ENCODE data around the gene WDR5B.

The WDR5B gene

DNA sequence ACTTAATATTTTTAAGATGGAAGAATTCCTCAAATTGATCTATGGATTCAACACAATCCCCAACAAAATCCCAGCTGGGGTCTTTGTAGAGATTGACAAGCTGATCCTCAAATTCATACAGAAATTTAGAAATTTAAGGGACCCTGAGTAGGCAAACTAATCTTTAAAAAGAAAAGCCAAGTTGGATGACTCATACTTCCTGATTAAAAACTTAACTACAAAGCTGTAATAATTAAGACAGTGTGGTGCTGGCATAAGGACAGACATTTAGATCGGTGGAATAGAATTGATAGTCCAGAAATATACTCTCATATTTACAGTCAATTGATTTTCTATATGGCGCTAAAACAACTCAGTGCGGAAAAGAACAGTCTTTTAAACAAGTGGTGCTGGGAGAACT is 20.3 kb downstream of the WDR5B start:
- no peak for TF ChIP-seq ZFX (IDR thresholded peaks at IDR 0.05)
- TF ChIP-seq, protein P1, sequence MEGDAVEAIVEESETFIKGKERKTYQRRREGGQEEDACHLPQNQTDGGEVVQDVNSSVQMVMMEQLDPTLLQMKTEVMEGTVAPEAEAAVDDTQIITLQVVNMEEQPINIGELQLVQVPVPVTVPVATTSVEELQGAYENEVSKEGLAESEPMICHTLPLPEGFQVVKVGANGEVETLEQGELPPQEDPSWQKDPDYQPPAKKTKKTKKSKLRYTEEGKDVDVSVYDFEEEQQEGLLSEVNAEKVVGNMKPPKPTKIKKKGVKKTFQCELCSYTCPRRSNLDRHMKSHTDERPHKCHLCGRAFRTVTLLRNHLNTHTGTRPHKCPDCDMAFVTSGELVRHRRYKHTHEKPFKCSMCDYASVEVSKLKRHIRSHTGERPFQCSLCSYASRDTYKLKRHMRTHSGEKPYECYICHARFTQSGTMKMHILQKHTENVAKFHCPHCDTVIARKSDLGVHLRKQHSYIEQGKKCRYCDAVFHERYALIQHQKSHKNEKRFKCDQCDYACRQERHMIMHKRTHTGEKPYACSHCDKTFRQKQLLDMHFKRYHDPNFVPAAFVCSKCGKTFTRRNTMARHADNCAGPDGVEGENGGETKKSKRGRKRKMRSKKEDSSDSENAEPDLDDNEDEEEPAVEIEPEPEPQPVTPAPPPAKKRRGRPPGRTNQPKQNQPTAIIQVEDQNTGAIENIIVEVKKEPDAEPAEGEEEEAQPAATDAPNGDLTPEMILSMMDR (conservative IDR thresholded peaks at IDR 0.05), result no peak
- no peak overlapping the region for H3K27ac ChIP-seq

DNA sequence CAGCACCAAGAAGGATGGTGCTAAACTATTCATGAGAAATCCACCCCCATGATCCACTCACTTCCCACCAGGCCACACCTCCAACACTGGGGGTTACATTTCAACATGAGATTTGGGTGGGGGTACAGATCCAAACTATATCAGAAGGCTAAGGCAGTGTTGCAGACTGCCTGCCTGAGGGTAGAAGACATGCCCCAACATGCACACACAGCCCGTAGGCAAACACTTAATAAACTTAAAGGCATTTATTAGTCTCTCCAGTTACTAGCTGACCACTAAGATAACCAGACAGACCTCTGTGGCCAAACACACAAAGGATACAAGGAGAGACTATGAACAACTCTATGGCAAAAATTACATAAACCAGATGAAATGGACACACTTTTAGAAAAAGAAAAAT is 21.7 kb downstream of the WDR5B start:
- no peak overlapping the region; the same call in 1 of the 2 replicates for H3K27ac ChIP-seq

DNA sequence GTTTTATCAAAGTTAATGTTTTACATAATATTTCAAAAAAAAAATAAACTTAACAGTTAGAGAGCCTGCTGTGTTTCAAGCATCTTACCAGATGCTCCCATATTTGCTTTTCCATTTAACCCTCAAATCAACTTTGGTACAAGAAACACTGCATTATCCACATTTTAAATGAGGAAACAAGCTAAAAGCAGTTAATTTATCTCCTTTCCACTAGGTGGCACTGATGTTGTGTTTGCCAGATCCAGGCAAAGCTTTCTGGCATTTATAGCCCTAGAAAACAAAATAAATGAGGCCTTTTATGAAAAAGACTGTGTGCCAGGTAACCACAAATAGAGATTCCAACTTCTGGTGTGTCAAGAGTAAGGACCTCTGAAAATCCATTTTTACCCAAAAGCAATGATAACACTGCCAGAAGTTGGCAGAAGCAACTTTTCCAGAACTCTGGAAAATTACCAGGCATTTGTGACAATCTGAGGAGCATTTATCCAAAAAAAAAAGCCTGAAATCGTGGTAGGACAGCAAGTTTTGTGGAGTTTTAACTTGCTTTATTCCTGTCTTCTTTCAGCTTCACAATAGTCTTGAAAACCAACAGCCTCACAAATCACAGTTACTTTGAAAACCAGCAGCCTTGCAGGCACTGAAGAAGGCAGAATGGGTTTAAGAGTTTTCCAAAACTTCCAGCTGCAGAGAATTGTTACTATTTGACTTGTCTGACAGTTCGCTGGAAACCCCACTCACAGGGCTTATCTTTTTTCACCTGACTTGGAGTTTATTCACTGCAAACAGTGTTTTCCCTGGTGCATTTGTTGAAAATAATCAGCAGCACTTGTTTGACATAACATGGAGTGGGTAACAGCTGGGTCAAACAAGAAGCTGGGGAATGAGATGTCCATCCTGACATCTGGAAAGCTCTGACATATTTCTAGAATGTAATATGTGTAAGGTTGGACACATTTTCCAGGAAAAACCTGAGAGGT is 22.7 kb downstream of the WDR5B start:
- H3K27ac ChIP-seq, result no peak overlapping the region
- TF ChIP-seq, protein P1 (conservative IDR thresholded peaks at IDR 0.05), result peak; percentile 93
- TF ChIP-seq ZFX (IDR thresholded peaks at IDR 0.05), result no peak

More for the DNA sequence above, 21.7 kb downstream of the WDR5B start:
- TF ChIP-seq ZFX (IDR thresholded peaks at IDR 0.05), result no peak
- TF ChIP-seq, protein P1 (conservative IDR thresholded peaks at IDR 0.05), result no peak

DNA sequence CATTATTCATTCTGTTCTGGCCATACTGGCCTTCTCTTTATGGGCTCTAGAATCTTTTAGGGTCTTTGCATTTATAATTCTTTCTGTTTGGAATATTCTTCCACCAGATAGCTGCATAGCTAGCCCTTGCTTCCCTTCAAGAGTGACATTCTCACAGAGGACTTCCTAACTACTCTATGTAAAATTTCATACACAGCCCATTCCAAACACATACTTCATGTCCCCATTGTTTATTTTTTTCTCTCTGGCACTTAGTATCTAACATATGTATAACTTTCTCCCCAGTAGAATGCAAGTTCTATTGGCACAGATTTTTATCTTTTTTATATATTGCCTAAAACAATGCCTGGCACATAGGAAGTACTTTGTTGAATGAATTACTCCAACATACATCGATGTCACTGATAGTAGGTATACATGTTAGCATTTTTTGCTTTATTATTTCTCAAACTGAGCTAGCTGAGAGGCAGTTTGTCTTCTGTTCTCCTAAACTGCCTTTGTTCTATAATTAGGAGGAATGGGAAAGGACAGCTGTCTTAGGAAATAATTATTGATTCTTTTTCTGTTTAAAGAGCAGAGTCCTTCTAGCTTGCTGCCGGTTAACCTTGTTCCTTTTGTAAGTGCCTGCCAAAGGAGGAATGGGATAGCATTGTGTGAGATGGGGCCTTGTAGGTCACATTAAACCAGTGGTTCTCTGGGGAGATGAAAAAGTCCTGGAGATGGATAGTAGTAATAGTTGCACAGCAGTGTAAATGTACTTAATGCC is 24.0 kb downstream of the WDR5B start:
- no peak overlapping the region for H3K27ac ChIP-seq
- no peak for TF ChIP-seq ZFX (IDR thresholded peaks at IDR 0.05)
- TF ChIP-seq, protein P1 (conservative IDR thresholded peaks at IDR 0.05), result no peak

DNA sequence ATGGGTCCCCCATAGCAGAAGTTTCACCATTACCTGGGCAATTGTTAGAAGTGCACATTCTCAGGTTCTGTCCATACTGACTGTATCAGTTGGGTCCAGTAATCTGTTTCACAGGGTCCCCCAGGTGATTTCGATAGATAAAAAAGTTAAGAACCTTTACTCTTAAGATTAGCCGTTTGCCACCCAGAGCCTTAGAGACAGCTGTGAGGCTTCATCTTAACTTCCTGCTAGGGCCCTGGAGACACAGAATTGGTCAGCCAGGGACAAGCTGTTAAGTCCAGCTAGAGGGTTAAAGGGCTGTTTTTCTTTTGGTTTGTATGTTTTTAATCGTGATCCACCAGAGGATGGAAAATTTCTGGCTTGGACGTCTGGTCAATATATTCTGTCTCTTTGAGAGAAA is 25.2 kb downstream of the WDR5B start:
- no peak overlapping the region for H3K27ac ChIP-seq
- TF ChIP-seq, protein P1 (conservative IDR thresholded peaks at IDR 0.05), result no peak
- no peak for TF ChIP-seq ZFX (IDR thresholded peaks at IDR 0.05)

DNA sequence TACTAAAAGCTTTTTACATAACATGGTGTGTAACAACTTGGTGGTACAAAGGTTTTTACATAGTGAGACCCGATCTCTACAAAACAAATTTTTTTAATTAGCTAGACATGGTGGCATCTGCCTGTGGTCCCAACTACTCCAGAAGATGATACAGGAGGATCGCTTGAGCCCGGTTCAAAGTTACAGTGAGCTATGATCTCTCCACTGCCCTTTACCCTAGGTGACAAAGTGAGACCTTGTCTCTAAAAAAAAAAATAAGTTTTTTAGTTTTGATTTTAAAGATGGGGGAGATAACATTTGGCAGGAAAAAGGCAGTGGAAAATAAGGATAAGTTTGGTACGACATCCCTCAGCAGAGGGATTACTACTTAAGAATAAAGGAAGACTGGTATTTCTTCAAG is 26.0 kb downstream of the WDR5B start:
- TF ChIP-seq, protein P1 (conservative IDR thresholded peaks at IDR 0.05), result no peak
- TF ChIP-seq ZFX (IDR thresholded peaks at IDR 0.05), result no peak
- H3K27ac ChIP-seq, result no peak overlapping the region

DNA sequence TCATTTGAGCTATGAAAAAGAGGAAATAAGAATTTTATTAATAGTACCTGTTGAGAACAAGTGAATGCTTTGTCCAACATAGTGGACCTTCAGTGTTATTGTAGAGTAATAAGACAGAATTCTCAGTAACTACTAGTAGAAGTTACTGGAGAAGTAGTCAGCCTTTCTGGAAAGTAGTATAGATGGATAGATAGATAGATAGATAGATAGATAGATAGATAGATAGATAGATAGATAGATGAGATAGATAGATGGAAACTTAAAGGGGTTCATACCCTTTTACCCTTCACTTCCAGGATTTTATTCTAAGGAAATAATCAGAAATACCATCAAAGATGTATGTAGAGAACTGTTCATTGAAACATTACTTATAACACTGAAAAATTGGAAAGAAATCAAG is 26.7 kb downstream of the WDR5B start:
- no peak for TF ChIP-seq ZFX (IDR thresholded peaks at IDR 0.05)
- TF ChIP-seq, protein P1 (conservative IDR thresholded peaks at IDR 0.05), result no peak
- H3K27ac ChIP-seq, result no peak overlapping the region

Measured in C4-2B (cell line).